ENCODE results near the gene GLCE.
"Not testable (repeated sequence)": the region's sequence is repeated elsewhere in the genome, so short reads cannot be mapped to it uniquely, and the experiment has no call there.

Gene GLCE

DNA sequence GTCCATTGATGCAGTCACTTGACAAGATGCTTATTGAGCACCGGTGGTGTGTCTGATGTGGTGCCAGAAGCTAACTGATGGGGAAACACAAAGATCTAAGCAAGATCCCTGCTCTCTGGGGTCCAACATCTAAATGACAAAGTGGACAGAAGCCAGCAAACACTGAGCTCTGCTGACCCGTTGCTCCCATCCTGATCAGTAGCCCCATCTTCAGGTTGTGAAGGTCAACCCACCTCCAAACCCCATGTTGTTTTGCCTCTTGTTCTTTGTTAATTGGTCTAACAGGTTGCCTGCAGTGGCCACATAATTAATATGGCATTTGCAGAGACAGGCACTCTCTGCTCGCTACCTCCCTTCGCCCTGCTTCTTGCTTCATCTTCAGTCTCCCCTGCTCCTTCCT lies 21.5 kb upstream of the GLCE start:
- DNase-seq: no peak

DNA sequence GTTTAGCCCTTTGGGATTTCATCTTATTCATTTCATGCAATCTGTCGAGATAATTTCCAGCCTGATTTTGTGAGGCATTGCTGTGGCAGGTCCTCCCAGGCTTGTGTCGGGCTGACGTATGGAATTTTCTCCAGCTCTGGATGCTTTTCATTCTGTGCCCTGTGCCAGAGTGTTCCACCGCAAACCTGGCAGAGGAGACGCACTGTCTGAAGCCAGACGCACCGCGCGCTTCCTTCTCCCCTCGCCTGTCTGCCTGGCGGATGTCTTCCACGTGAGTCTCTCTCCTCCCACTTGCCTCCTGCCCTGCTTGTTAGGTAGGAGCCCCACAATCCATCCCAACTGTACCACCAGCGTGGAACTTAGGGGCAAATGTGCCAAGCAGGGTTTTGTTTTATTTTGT lies 20.1 kb upstream of the GLCE start:
- no peak for DNase-seq

DNA sequence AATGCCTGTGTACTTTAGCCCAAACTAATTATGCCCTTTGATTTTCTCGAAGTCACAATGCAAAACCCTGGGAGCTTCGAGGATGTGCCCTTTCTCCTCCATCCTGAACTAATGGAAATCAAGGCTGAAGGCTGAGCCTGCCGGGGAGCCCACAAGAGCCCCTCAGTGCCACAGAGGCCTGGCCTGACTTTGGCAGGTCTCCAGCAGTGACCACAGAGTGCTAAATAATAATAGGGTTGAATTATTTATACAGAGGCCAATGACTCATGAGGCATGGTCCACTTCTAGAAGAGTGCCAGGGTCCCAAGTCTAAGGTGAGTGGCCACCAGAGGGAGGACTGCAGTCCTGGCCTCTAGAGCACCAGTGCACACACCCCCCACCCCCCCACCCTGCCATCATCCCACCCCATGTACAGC lies 19.1 kb upstream of the GLCE start:
- DNase-seq: no peak

DNA sequence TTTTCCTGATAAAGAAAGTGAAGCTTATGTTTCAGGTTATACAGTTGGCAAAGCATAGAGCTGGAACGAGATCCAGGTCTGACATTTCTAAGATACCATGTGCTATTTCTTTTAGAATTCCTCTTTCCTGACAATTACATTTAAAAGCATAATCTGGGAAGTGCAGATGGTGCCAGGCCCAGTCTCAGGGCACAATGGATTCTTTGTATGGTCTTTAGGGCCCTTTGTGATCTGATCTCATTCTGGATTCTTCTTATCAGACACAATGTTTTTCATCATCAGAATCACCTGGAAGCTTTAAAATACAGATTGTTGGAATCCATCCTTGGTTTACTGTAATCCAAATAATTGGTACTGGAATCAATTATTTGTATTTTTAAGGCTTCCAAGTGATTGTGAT lies 18.6 kb upstream of the GLCE start:
- DNase-seq: no peak

DNA sequence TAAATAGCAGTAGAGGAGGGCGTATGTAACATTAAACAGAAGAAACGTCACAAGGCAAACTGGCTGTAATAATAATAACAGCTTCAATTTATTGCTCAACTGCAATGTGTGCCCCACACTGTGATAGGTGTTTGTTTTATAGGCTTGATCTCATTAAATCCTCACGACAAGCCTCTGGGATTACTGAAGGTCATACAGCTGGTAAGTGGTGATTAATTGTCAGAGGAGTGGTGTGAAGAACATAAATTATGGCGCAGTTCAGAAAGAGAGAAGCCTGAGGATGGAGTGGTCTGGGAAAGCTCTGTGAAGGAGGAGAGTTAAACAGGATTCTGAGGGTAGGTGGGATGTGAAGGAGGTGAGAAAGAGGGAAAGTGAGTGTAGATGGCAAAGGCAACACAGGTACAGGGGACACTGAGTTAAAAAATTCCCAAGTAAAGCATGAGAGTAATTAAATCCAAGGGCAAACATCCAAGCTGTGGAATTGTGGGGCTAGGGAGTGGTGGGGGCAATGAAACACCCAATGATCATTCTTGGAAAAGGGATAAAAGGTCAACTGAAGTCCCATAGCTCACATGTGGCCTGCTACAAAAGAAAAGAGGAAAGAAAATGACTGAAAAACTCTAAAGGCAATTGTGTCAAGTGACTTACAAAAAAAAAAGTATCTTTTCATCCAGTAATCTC lies 16.5 kb upstream of the GLCE start:
- DNase-seq: no peak

DNA sequence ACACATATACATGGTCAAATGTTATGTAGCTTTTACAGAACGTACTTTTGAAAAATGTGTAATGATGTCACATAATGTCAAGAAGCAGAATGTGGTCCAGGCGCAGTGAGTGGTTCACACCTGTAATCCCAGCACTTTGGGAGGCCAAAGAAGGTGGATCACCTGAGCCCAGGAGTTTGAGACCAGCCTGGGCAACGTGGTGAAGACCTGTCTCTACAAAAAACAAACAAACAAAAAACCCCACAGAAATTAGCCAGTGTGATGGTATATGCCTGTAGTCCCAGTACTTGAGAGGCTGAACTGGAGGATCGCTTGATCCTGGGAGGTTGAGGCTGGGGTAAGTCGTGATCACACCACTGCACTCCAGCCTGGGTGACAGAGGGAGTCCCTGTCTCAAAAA lies 15.9 kb upstream of the GLCE start:
- DNase-seq: no peak

DNA sequence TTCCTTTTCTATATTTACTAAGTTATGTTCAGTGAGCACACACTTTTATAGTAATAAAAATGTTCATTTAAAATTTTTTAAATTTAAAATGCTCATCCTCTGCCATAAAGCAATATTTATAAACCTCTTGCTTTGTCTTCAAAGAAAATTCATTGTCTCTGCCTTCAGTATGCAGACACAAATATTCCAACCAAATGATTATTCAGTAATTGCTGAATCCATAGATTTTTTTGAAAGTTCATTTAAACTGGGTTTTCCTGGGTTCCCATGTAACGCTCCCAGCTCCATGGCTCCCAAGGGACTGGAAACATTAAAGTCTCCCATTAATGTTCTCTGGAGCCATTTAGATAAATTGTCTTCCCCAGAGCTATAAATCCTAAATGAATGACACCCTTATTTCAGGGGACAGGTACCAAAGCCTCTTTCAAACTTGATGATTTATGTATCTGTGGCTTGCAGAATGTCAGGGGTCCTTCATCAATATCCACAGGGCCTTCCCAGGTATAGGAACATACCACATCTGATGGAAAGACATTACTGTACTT lies 15.2 kb upstream of the GLCE start:
- no peak for DNase-seq

DNA sequence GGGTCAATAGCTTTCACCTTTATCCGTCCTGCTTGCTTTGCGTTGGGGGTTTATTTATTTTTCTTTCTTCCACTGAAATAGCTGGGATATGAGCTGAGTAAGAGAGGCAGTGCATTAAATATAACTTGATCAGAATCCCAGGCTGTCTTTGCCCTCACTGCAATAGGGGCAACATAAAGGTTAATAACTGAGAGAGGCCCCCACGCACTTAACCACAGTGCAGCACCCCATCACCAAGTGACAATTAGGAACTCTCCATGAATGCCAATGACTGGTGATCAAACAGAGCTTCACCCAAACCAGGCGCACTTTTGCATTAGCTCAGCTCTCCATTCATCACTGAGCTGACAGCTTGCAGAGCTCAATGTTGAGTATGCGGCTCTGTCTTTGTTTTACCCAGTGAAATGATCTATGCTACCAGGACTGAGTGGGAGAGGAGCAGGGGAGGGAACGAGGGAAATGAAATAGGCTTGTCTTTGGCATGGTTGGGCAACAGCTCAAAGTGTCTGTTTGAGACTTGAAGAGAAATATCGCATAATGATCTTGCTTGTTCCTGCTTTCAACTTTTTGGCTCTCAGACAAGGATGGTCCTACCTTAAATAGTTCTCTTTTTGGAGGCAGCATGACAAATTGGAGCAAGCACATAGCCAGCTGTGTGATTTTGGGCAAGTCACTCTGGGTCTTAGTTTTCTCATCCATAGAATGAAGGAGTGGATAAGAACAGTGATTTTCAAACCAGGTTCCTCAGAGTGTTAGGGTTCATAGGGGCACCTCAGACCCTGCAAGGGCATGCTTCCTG lies 14.5 kb upstream of the GLCE start:
- no peak for DNase-seq

DNA sequence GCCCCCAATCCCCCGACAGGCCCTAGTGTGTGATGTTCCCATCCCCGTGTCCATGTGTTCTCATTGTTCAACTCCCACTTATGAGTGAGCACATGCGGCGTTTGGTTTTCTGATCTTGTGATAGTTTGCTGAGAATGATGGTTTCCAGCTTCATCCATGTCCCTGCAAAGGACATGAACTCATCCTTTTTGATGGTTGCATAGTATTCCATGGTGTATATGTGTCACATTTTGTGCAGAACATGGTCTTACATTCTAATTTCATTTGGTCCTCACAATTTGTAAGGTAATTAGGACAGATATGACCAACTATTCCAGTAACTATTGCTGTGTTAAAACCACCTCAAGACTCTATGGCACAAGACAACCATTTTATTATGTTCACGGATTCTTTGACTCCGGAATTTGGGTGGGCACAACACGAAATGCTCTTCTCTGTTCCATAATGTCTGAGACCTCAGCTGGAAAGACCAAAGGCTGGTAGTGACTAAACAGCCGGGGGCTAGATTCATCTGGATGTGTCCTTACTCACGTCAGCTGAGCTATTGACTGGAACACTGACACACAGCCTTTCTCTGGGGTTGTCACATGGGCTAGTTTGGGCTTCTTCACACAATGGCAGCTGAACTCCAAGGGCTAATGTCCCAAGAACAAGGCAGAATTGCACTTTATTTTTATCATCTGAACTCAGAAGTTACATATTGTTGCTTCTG lies 13.6 kb upstream of the GLCE start:
- no peak for DNase-seq

DNA sequence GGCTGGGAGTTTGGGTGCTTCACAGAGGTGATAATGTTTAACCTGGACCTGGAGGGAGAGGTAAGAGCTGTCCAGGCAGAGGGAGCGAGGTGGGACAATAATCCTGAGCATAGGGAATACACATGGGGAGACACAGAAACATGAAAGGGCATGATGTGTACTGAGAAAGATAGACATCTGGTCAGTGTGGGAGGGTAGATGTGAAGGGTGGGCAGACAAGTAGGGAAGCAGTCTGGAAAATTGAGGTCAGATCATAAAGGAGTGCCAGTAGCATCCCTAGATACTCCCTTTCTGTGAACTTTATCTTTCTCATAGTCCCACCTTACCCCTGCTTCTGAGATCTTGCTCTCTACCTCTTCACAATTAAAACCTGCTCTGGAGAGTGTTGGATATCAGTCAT lies 12.0 kb upstream of the GLCE start:
- no peak for DNase-seq

DNA sequence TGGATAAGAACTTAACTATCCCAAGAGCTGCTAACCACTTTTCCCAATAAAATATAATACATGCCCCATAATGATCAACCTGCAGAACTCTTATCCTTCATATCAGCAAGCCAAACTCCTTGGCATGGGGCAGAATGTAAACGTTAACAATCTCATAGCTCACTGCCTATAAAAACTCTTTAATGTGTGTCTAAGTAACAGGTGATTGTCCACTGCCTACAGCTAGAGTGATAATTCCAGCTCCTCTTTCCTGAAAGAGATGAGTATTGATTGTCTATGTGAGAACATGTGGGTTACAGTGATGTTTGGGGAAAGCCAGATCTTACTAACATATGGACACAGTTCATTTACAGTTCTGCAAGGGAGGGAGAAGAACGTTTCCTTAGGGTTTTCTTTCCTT lies 11.3 kb upstream of the GLCE start:
- no peak for DNase-seq

DNA sequence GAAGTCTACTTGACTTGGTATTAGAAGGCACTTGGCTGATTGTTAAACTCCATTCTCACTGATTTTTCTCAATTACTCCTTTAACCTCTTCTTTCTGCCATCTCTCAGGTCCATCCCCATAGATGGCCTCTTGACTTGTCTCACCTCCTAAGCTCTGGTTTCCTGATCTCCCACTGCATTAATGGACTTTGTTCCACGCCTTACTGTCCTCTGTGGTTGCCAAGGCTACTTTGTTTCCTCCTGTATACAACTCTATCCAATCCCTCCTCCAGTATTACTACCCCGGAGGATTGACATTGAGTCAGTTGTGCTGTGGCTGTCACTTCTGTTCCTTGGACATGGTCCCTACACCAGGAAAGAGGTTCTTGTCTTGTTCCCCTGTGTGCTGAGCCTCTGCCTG lies 10.6 kb upstream of the GLCE start:
- DNase-seq: no peak

DNA sequence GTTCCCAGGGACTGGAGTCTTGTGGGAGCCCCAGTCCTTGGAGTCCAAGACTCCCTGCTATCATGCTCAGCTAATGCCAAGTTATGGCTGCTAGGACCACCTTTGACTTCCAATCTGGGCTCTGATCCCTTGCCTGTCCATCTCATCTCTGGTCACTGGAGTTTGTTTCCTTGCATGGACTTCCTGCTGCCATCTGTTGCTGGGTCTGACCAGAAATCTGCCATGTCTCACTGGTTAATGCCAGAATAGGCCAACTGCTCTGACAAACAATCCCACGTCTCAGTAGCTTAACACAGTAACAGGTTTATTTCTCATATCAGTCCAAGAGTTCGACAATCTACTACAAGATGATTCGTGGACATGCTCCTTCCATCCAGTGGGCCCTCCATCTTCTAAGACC lies 10.1 kb upstream of the GLCE start:
- DNase-seq: no peak

DNA sequence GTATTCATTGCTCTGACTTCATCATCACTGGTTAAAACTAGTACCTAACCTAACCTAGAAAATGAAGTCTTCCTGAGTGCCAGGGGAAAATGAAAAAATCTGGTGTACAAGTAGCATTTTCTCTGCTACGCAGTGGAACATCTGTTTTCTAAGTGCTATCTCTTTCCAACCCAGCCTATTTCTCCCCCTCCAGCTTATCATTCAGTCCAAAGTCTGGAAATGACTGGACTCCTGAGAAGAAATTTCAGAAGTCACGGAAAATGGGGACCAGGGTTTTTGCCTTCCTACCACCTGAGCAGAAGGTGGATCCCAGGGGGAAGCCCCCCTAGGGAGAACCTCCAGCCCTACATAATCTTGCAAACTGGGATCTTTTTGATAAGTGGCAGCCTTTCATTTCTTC lies 9.6 kb upstream of the GLCE start:
- no peak for DNase-seq

DNA sequence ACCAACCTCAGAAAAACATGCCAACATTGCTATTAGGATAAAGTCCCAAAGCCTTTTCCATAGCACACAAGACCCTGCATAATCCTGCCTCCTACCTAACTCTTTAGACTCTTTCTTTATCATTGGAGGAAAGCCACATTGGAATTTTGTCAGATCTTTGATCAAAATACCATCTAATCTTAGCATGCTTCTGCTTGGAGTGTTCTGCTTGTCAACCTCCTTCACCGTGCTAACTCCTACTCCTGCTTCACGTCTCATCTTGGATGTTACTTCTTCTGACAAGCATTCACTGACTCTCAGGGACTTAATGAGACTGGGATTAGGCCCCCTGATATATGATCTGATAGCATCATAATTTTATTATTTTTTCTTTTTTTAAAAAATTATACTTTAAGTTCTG lies 7.4 kb upstream of the GLCE start:
- no peak for DNase-seq

DNA sequence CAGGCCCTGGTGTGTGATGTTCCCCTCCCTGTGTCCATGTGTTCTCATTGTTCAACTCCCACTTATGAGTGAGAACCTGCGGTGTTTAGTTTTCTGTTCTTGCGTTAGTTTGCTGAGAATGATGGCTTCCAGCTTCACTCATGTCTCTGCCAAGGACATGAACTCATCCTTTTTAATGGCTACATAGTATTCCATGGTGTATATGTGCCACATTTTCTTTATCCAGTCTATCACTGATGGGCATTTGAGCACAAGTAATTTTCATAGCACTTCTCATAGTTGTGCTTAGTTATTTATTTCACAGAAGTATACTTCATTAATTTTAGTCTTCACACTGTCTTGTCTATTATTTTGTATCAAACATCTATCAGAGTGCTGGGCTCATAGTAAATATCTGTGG lies 6.8 kb upstream of the GLCE start:
- not testable (repeated sequence) for DNase-seq

DNA sequence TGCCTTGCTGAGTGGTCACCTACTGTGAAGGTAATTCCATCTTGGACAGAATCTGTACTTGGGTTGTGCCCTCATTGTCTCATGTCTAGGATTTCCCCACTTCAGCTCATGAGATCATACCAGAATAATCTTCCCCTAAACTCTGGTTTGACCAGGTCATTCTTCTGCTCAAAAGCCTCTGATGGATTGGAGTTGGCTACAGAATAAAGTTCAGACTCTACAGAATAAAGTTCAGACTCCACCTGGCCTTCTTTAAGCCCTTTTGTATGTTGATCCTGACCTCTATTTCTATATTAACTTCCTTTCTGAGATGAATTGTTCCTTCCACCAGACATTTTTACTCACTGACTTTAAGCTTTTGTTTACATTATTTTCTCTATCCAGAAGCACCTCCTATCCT lies 6.4 kb upstream of the GLCE start:
- no peak for DNase-seq

DNA sequence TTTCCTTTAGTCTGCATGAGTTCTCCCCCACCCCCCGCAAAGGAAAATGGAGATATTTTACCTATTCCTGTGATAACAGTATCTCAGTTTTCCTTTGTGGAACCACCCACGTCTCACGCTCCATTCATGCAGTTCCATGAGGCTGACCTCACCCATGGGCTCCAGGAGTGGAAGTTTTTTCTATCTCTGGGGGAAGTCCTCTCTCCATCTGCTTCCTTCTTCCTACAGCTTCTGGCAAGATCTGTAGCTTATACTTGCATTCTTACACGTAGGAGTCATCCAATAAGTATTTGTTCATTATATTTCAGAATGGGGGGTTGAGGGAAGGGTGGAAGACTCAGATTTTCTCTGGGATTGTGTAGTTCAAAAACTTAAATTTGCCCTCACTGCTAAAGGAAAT lies 5.8 kb upstream of the GLCE start:
- no peak for DNase-seq

DNA sequence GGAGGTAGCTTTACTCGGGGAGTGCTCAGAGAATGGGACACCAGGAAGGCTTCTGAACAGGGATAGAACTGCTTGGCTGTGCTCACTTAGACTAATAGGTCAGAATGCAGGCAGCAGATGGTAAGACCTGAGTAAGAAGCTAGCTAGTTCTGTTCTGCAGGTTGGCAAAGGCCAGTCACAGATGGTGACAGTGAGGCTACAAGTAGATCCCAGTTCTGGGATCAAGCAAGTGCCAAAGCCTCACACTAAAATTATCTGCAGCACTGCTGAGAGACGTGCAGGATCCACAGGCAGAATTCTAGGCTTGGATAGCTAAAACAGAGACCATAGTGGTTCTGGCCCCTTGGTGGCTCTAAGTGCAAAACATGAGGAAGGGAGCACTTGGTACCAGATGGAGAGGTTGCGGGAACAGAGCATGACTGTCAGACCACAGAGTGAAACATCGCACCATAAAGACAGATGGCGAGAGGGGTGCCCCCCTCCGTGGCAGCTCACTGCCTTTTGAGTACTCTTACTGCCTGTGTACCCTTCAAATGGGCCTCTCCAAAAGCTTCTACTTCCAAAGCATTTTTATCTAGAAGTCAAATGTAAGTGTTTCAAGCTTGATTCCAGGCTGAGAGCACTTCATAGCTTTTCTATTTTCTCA lies 3.6 kb upstream of the GLCE start:
- DNase-seq: no peak

DNA sequence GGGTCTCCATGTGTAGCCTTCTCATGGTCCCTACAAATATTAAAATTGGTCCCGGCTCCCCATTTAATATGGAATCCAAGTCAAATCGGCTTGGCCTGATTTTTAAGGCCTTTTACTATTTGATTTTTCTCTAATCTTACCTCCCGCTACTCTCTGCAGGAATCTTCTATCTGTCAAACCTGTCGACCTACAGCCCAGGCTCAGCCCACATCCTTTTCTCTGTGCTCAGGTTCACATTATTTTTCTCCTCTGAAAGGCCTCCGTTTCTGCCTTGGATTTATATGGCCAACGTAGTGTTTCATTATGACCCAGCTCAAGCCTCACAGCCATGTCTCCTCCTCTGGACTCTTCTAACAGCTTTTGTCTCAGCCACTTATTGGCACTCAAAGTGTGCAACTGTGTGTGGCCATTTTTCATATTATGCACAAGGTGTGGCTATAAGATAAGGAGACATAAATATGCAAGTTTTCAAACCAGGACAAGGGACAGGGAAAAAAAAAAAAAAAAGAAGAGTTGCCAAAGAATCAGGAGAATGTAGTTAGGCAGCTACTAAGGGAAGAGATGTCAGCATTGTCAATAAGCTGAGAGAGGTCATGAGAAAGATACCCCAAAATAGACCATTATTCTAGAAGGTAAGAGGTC lies 2.1 kb upstream of the GLCE start:
- DNase-seq: no peak

DNA sequence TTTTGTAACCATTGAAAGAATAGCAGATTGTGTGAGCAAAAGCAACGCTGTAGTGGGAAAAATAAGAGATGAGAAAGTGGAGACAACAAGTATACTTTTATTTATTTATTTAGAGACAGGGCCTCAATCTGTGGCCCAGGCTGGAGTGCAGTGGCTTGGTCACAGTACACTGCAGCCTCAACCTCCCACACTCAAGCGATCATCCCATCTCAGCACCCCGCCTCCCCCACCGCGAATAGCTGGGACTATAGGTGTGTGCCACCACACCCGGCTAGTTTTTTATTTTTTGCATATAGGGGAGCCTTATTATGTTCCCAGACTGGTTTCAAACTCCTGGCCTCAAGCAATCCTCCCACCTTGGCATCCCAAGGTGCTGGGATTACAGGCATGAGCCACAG lies 1.6 kb upstream of the GLCE start:
- no peak for DNase-seq

DNA sequence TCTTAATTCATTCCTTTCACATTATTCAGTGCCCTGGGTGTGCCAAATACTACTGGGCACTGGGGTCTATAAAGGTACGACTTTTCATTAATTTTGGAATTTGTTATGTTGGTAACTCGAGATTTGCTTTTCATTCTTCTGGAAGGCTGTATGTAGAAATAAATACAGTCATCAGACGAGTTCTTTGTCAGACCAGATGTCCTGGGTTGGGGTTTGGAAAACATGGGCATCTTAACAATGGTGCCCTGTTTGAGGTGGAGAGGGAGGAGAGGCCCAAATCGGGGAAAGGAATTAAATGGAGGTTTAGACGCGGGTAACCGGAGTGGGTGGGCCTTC lies 662 bp upstream of the GLCE start:
- no peak for DNase-seq

All from activated T-cell treated with anti-CD3 and anti-CD28 coated beads, Interleukin-2, amount 50 U/mL, for 1 hour (primary cell).